H9 (cell line): ENCODE results near the gene WFDC2. TPM values are rescaled to one million over a fixed set of nuclear protein-coding genes. Genes with fewer than 3 reads are reported as not detected.

Experiments
- DNase-seq: peaks from one replicate; pipeline ENCODE4 v3.0.0-alpha.2; 2017
- H2AFZ ChIP-seq: one replicate; pipeline ENCODE4 v1.6.1; 2013; ENCODE audit warnings: mild to moderate bottlenecking, low read length, control low read depth, moderate library complexity
- H2AK5ac ChIP-seq: 2 replicates; pipeline ENCODE4 v1.6.1; 2013; ENCODE audit warnings: low read length, control low read depth, mixed read lengths; ENCODE audit not compliant: insufficient read length
- H2BK120ac ChIP-seq: one replicate; pipeline ENCODE4 v1.6.1; 2013; ENCODE audit warnings: low read depth, mild to moderate bottlenecking, low read length, control low read depth, inconsistent platforms; ENCODE audit not compliant: poor library complexity, severe bottlenecking
- H2BK12ac ChIP-seq: 2 replicates; pipeline ENCODE4 v1.6.1; 2013; ENCODE audit warnings: low read length, control low read depth, mixed read lengths, low read depth; ENCODE audit not compliant: insufficient read length
- H2BK15ac ChIP-seq: 2 replicates; pipeline ENCODE4 v1.6.1; 2013; ENCODE audit warnings: low read depth, low read length, control low read depth
- H2BK20ac ChIP-seq: one replicate; pipeline ENCODE4 v1.6.1; 2013; ENCODE audit warnings: low read depth, mild to moderate bottlenecking, low read length, control low read depth, inconsistent platforms; ENCODE audit not compliant: poor library complexity, severe bottlenecking
- H2BK5ac ChIP-seq: 2 replicates; pipeline ENCODE4 v1.6.1; 2013; ENCODE audit warnings: low read length, control low read depth, mixed read lengths; ENCODE audit not compliant: insufficient read length
- H3K14ac ChIP-seq: 2 replicates; pipeline ENCODE4 v1.6.1; 2013; ENCODE audit warnings: low read length, control low read depth; ENCODE audit not compliant: insufficient read depth
- H3K18ac ChIP-seq: 2 replicates; pipeline ENCODE4 v1.6.1; 2013; ENCODE audit warnings: low read depth, mild to moderate bottlenecking, mixed read lengths, low read length, control low read depth; ENCODE audit not compliant: insufficient read length
- H3K23ac ChIP-seq: 2 replicates; pipeline ENCODE4 v1.6.1; 2013; ENCODE audit warnings: low read length, control low read depth, mixed read lengths, low read depth; ENCODE audit not compliant: insufficient read length
- H3K23me2 ChIP-seq: 2 replicates; pipeline ENCODE4 v1.6.1; 2013; ENCODE audit warnings: low read depth, mild to moderate bottlenecking, mixed read lengths, low read length, control low read depth; ENCODE audit not compliant: insufficient read length, poor library complexity, severe bottlenecking
- H3K27ac ChIP-seq: 2 replicates; pipeline ENCODE4 v1.5.1; 2013; ENCODE audit warnings: low read length, control low read depth, mixed read lengths, low read depth; ENCODE audit not compliant: insufficient read length
- H3K27me3 ChIP-seq: 2 replicates; pipeline ENCODE4 v1.6.1; 2013; ENCODE audit warnings: low read length, control low read depth, inconsistent platforms; ENCODE audit not compliant: insufficient read depth
- H3K4ac ChIP-seq: 2 replicates; pipeline ENCODE4 v1.6.1; 2013; ENCODE audit warnings: low read depth, mild to moderate bottlenecking, control low read depth, inconsistent platforms, low read length, moderate library complexity
- H3K4me1 ChIP-seq: 2 replicates; pipeline ENCODE4 v1.6.1; 2013; ENCODE audit warnings: low read length, control low read depth, inconsistent platforms; ENCODE audit not compliant: insufficient read depth
- H3K4me2 ChIP-seq: 2 replicates; pipeline ENCODE4 v1.6.1; 2013; ENCODE audit warnings: low read length, control low read depth, mixed read lengths; ENCODE audit not compliant: insufficient read length, insufficient read depth
- H3K56ac ChIP-seq: 2 replicates; pipeline ENCODE4 v1.6.1; 2013; ENCODE audit warnings: low read depth, mild to moderate bottlenecking, mixed read lengths, low read length, control low read depth; ENCODE audit not compliant: insufficient read length
- H3K79me1 ChIP-seq: 2 replicates; pipeline ENCODE4 v1.6.1; 2013; ENCODE audit warnings: low read depth, mild to moderate bottlenecking, moderate library complexity, low read length, control low read depth, inconsistent platforms; ENCODE audit not compliant: insufficient read depth, poor library complexity, severe bottlenecking
- H3K79me2 ChIP-seq: 2 replicates; pipeline ENCODE4 v1.6.1; 2013; ENCODE audit warnings: low read length, control low read depth, inconsistent platforms; ENCODE audit not compliant: insufficient read depth
- H3K9ac ChIP-seq: 2 replicates; pipeline ENCODE4 v1.6.1; 2013; ENCODE audit warnings: low read length, control low read depth, mixed read lengths; ENCODE audit not compliant: insufficient read length; ENCODE audit errors: extremely low read depth
- H3K9me3 ChIP-seq: one replicate; pipeline ENCODE4 v1.6.1; 2013; ENCODE audit warnings: low read depth, low read length, inconsistent platforms; ENCODE audit not compliant: control insufficient read depth
- H3T11ph ChIP-seq: one replicate; pipeline ENCODE4 v1.6.1; 2013; ENCODE audit warnings: mild to moderate bottlenecking, low read length, control low read depth, inconsistent platforms
- H4K20me1 ChIP-seq: one replicate; pipeline ENCODE4 v1.6.1; 2013; ENCODE audit not compliant: control insufficient read depth, insufficient read length, insufficient read depth
- H4K5ac ChIP-seq: 2 replicates; pipeline ENCODE4 v1.6.1; 2013; ENCODE audit warnings: low read depth, mild to moderate bottlenecking, mixed read lengths, low read length, control low read depth; ENCODE audit not compliant: insufficient read length
- H4K8ac ChIP-seq: replicated peaks from 2 replicates; pipeline ENCODE4 v1.6.1; 2013; ENCODE audit warnings: low read length, control low read depth, mixed read lengths, low read depth; ENCODE audit not compliant: insufficient read length
- H4K91ac ChIP-seq: 2 replicates; pipeline ENCODE4 v1.6.1; 2013; ENCODE audit warnings: low read depth, mild to moderate bottlenecking, moderate library complexity, mixed read lengths, low read length, control low read depth; ENCODE audit not compliant: insufficient read length
- H3K27ac Mint-ChIP-seq, 3 experiments: 2 replicates in 2 of 3; 3 replicates in 1 of 3; pipeline ENCODE4 v1.8.0; 2020 to 2021; ENCODE audit warnings: mixed read lengths in 3 of 3, mild to moderate bottlenecking in 1 of 3, moderate library complexity in 1 of 3
- H3K27me3 Mint-ChIP-seq: 2 replicates; pipeline ENCODE4 v1.8.0; 2021; ENCODE audit warnings: low read depth, mild to moderate bottlenecking, moderate library complexity, mixed read lengths
- H3K36me3 Mint-ChIP-seq, 3 experiments: 2 replicates in 2 of 3; 3 replicates in 1 of 3; pipeline ENCODE4 v1.8.0; 2020 to 2021; ENCODE audit warnings: low read depth in 3 of 3, mixed read lengths in 3 of 3; ENCODE audit not compliant: insufficient read depth in 1 of 3
- H3K4me1 Mint-ChIP-seq, 2 experiments: 2 replicates each; pipeline ENCODE4 v1.8.0; 2020; ENCODE audit warnings: mixed read lengths in 2 of 2
- H3K4me3 Mint-ChIP-seq, 2 experiments: 2 replicates in 1 of 2; 3 replicates in 1 of 2; pipeline ENCODE4 v1.8.0; 2020 to 2021; ENCODE audit warnings: mild to moderate bottlenecking in 2 of 2, mixed read lengths in 2 of 2, moderate library complexity in 1 of 2
- H3K9me3 Mint-ChIP-seq, 2 experiments: 2 replicates in 1 of 2; 3 replicates in 1 of 2; pipeline ENCODE4 v1.8.0; 2020; ENCODE audit warnings: mild to moderate bottlenecking in 2 of 2, mixed read lengths in 2 of 2, moderate library complexity in 1 of 2
- CTCF ChIP-seq: fragments of 200-600 bp; sonication (generic); conservative IDR thresholded peaks from 3 replicates; pipeline ENCODE4 v1.8.0; 2021; ENCODE audit warnings: antibody characterized with exemption, mild to moderate bottlenecking
- WGBS: extraction: QIAGEN DNeasy Blood & Tissue Kit; methylation state at CpG from one replicate; pipeline ENCODE4 v1.1.7; 2013; ENCODE audit warnings: missing lambda C conversion rate, low lambda C conversion rate, mixed read lengths; ENCODE audit not compliant: insufficient read length; ENCODE audit errors: extremely low coverage; 5-methylcytosine and 5-hydroxymethylcytosine counted together
- total RNA-seq: library from RNA; stranded (reverse); gene quantifications from 2 replicates; pipeline ENCODE4 v1.2.1, GENCODE V29; 2021

The WFDC2 gene
- total RNA-seq, 1 experiment from 2014 or later: 57.1 TPM

- Histone ChIP-seq H4K5ac (no peak overlapping the region), H2BK5ac (no peak overlapping the region), H3K23ac (no peak overlapping the region), H3K18ac (peak overlapping the region; percentile 88), H3K56ac (no peak overlapping the region), H4K20me1 (no peaks in the 10 kb centered on the region), H3K4me2 (peak overlapping the region; percentile 57), H3K4ac (no peak overlapping the region), H2AK5ac (no peak overlapping the region), H2BK20ac (no peak overlapping the region), H3K14ac (peak overlapping the region; percentile 27), H3K23me2 (peaks cover 5% of the 10 kb centered on the region), H2AFZ (no peak overlapping the region), H3K4me1 (peaks cover 7% of the 10 kb centered on the region; the same call in 1 of the 2 replicates), H2BK12ac (no peak overlapping the region), H3K27ac (no peak overlapping the region), H3T11ph (no peak overlapping the region), H4K91ac (no peak overlapping the region), H3K9me3 (no peaks in the 10 kb centered on the region), H2BK15ac (no peak overlapping the region), H3K79me1 (no peaks in the 10 kb centered on the region), H2BK120ac (no peak overlapping the region), H3K79me2 (no peaks in the 10 kb centered on the region), H4K8ac (no peak overlapping the region), H3K9ac (no peak overlapping the region), H3K27me3 (no peaks in the 10 kb centered on the region)
- Mint-ChIP-seq H3K27ac (no peak overlapping the region; a peak in 2 of 7 replicates), H3K4me3 (peak overlapping the region; percentile 59 to 72), H3K9me3 (no peaks in the 10 kb centered on the region), H3K36me3 (no peaks in the 10 kb centered on the region), H3K4me1 (peaks cover 25 to 26% of the 10 kb centered on the region in 2 experiments), H3K27me3 (peaks cover 6% of the 10 kb centered on the region; the same call in 1 of the 2 replicates)
- TF ChIP-seq CTCF: peak; percentile 76
- WGBS: no CpG with 5 or more reads among the region's 20 CpGs
- peak; percentile 72 for DNase-seq
Observed at GRCh38 chr20:45487231-45487635, 17.7 kb downstream of the WFDC2 start.
